ENCODE data around the gene KDM4C. TPM values are rescaled to one million over a fixed set of nuclear protein-coding genes. Genes with fewer than 3 reads are reported as not detected.

KDM4C gene
- total RNA-seq, 1 experiment from 2014 or later, result 7.1 TPM

- intact Hi-C loops (cut with micrococcal nuclease; ENCODE audit: unreplicated experiment) (no loop called here), in situ Hi-C loops (cut with HindIII; ENCODE audit: low pct_unique_long_range_greater_than_20kb, low sequenced_read_pairs) (no loop called here)
- TF ChIP-seq TCF7L2 (IDR thresholded peaks at IDR 0.05; ENCODE audit: low read depth, low read length) (no peak), CTCF (IDR thresholded peaks at IDR 0.05) (no peak), SIN3A (IDR thresholded peaks at IDR 0.05; ENCODE audit: borderline replicate concordance, insufficient read depth, low read depth, low read length) (no peak), REST (IDR thresholded peaks at IDR 0.05; ENCODE audit: insufficient read depth in 1 of 2, low read depth in 2 of 2, low read length in 1 of 2) (no peak), POLR2AphosphoS5 (IDR thresholded peaks at IDR 0.05; ENCODE audit: low read depth, low read length) (no peak)
- POLR2A ChIA-PET, result no interaction called here
- H3K27me3 ChIP-seq (ENCODE audit: control insufficient read depth, insufficient read depth, low read length), result no peaks in the 10 kb centered on the region
- no peak overlapping the region for H3K27ac ChIP-seq (ENCODE audit: low read length)
- H3K36me3 ChIP-seq (ENCODE audit: control insufficient read depth, insufficient read depth, low read length), result no peaks in the 10 kb centered on the region
- H3K4me1 ChIP-seq (ENCODE audit: control insufficient read depth, insufficient read depth, low read length), result no peaks in the 10 kb centered on the region
- no peaks in the 10 kb centered on the region for H3K9me3 ChIP-seq (ENCODE audit: control insufficient read depth, insufficient read depth, low read depth, low read length)
- ATAC-seq, result no peak
- DNase-seq (ENCODE audit: low read depth, low spot score), result no peak
- no TSS peak for BruUV-seq (replicated peaks)
- H3K4me3 ChIP-seq (ENCODE audit: low read depth in 2 of 2, low read length in 2 of 2), result no peak overlapping the region
- CTCF ChIA-PET, result no interaction called here
These were observed 325.4 kb downstream of the KDM4C start for GRCh38 chr9:7083192-7083591.

- DNase-seq (ENCODE audit: low read depth, low spot score), result no peak
- ATAC-seq, result no peak
- Histone ChIP-seq H3K36me3 (ENCODE audit: control insufficient read depth, insufficient read depth, low read length) (no peaks in the 10 kb centered on the region), H3K4me3 (ENCODE audit: low read depth in 2 of 2, low read length in 2 of 2) (no peak overlapping the region), H3K4me1 (ENCODE audit: control insufficient read depth, insufficient read depth, low read length) (no peaks in the 10 kb centered on the region), H3K27me3 (ENCODE audit: control insufficient read depth, insufficient read depth, low read length) (no peaks in the 10 kb centered on the region), H3K27ac (ENCODE audit: low read length) (no peak overlapping the region), H3K9me3 (ENCODE audit: control insufficient read depth, insufficient read depth, low read depth, low read length) (no peaks in the 10 kb centered on the region)
- intact Hi-C loops (cut with micrococcal nuclease; ENCODE audit: unreplicated experiment), result no loop called here
- ChIA-PET POLR2A (no interaction called here), CTCF (no interaction called here)
- in situ Hi-C loops (cut with HindIII; ENCODE audit: low pct_unique_long_range_greater_than_20kb, low sequenced_read_pairs), result no loop called here
- TF ChIP-seq POLR2AphosphoS5 (IDR thresholded peaks at IDR 0.05; ENCODE audit: low read depth, low read length) (no peak), REST (IDR thresholded peaks at IDR 0.05; ENCODE audit: insufficient read depth in 1 of 2, low read depth in 2 of 2, low read length in 1 of 2) (no peak), SIN3A (IDR thresholded peaks at IDR 0.05; ENCODE audit: borderline replicate concordance, insufficient read depth, low read depth, low read length) (no peak), CTCF (IDR thresholded peaks at IDR 0.05) (no peak), TCF7L2 (IDR thresholded peaks at IDR 0.05; ENCODE audit: low read depth, low read length) (no peak)
- no TSS peak for BruUV-seq (replicated peaks)
These were observed 327.6 kb downstream of the KDM4C start for GRCh38 chr9:7085357-7085756.
